Natural killer cell treated with Interleukin-12 subunit alpha and Interleukin-12 subunit beta and Interleukin-15 and Interleukin-18, amount 100 ng/mL, for 72 hours (primary cell): Measurements from ENCODE around the gene MTG1. TPM values are rescaled to one million over a fixed set of nuclear protein-coding genes. Genes with fewer than 3 reads are reported as not detected.
"Not testable (repeated sequence)": the region's sequence is repeated elsewhere in the genome, so short reads cannot be mapped to it uniquely, and the experiment has no call there.

Experiments used
- ATAC-seq, 2 donors: fragments of 150-1000 bp; cut with Tn5 transposase in 1 of 2; sonication (Bioruptor Pico), chemical (Tn5 transposase) in 1 of 2; 2 replicates each; pipeline ENCODE4 v1.10.0; 2021
- DNase-seq: peaks from one replicate; pipeline ENCODE4 v3.0.0; 2022; ENCODE audit warnings: low spot score
- H3K27ac Mint-ChIP-seq, 2 donors: 1 replicate in 1 of 2; 2 replicates in 1 of 2; pipeline ENCODE4 v1.8.0; 2022; ENCODE audit warnings: mixed read lengths in 2 of 2, mild to moderate bottlenecking in 1 of 2, moderate library complexity in 1 of 2
- H3K27me3 Mint-ChIP-seq, 2 donors: 1 replicate in 1 of 2; 2 replicates in 1 of 2; pipeline ENCODE4 v1.8.0; 2022; ENCODE audit warnings: mixed read lengths in 2 of 2
- H3K36me3 Mint-ChIP-seq: one replicate; pipeline ENCODE4 v1.8.0; 2022; ENCODE audit warnings: mixed read lengths
- H3K4me1 Mint-ChIP-seq, 2 donors: 1 replicate in 1 of 2; 2 replicates in 1 of 2; pipeline ENCODE4 v1.8.0; 2022; ENCODE audit warnings: low read depth in 2 of 2, mixed read lengths in 2 of 2, mild to moderate bottlenecking in 1 of 2
- H3K4me3 Mint-ChIP-seq: one replicate; pipeline ENCODE4 v1.8.0; 2022; ENCODE audit warnings: mixed read lengths
- H3K9me3 Mint-ChIP-seq: 2 replicates; pipeline ENCODE4 v1.8.0; 2022; ENCODE audit warnings: mixed read lengths
- total RNA-seq, 2 donors: library from RNA; stranded (reverse); gene quantifications; one replicate each; pipeline ENCODE4 v1.2.3, GENCODE V29; 2022

MTG1 gene
- total RNA-seq, 2 donors from 2014 or later, result 44.2 to 105 TPM

GRCh38 chr10:133365461-133366129 lies 28.4 kb upstream of the MTG1 start:
- DNase-seq (no peak), ATAC-seq (no peak)
- no peak overlapping the region for H3K27ac Mint-ChIP-seq
- H3K4me1 Mint-ChIP-seq, result no peaks in the 10 kb centered on the region
- no peaks in the 10 kb centered on the region for H3K27me3 Mint-ChIP-seq
- H3K4me3 Mint-ChIP-seq, result no peak overlapping the region
- H3K9me3 Mint-ChIP-seq, result no peaks in the 10 kb centered on the region
- no peaks in the 10 kb centered on the region for H3K36me3 Mint-ChIP-seq

- DNase-seq (no peak), ATAC-seq (no peak)
- H3K27ac Mint-ChIP-seq, result no peak overlapping the region
- no peak overlapping the region for H3K4me3 Mint-ChIP-seq
- H3K36me3 Mint-ChIP-seq, result no peaks in the 10 kb centered on the region
- H3K9me3 Mint-ChIP-seq, result no peaks in the 10 kb centered on the region
- no peaks in the 10 kb centered on the region for H3K27me3 Mint-ChIP-seq
- no peaks in the 10 kb centered on the region for H3K4me1 Mint-ChIP-seq
Measured at GRCh38 chr10:133366130-133366478, 27.9 kb upstream of the MTG1 start.

- H3K27ac Mint-ChIP-seq, result no peak overlapping the region
- no peaks in the 10 kb centered on the region for H3K36me3 Mint-ChIP-seq
- no peak overlapping the region for H3K4me3 Mint-ChIP-seq
- DNase-seq (no peak), ATAC-seq (no peak)
- H3K9me3 Mint-ChIP-seq, result no peaks in the 10 kb centered on the region
- H3K4me1 Mint-ChIP-seq, result peaks cover 0 to 2% of the 10 kb centered on the region in 2 donors
- no peaks in the 10 kb centered on the region for H3K27me3 Mint-ChIP-seq
Measured at GRCh38 chr10:133366751-133367150, 27.2 kb upstream of the MTG1 start.

GRCh38 chr10:133367461-133367860 lies 26.5 kb upstream of the MTG1 start:
- not testable (repeated sequence) for H3K4me3 Mint-ChIP-seq, H3K36me3 Mint-ChIP-seq, H3K27me3 Mint-ChIP-seq, H3K9me3 Mint-ChIP-seq, H3K27ac Mint-ChIP-seq, DNase-seq, ATAC-seq, H3K4me1 Mint-ChIP-seq

- Mint-ChIP-seq H3K4me1 (peaks cover 0 to 2% of the 10 kb centered on the region in 2 donors), H3K36me3 (no peaks in the 10 kb centered on the region), H3K4me3 (no peak overlapping the region), H3K27me3 (no peaks in the 10 kb centered on the region), H3K27ac (no peak overlapping the region), H3K9me3 (no peaks in the 10 kb centered on the region)
- ATAC-seq (no peak), DNase-seq (no peak)
Measured at GRCh38 chr10:133368153-133368552, 25.8 kb upstream of the MTG1 start.

GRCh38 chr10:133370030-133370786 lies 23.7 kb upstream of the MTG1 start:
- Mint-ChIP-seq H3K9me3 (no peaks in the 10 kb centered on the region), H3K27me3 (no peaks in the 10 kb centered on the region), H3K36me3 (no peaks in the 10 kb centered on the region), H3K4me1 (peaks cover 6% of the 10 kb centered on the region in 2 donors), H3K4me3 (no peak overlapping the region), H3K27ac (no peak overlapping the region)
- ATAC-seq (no peak), DNase-seq (no peak)

- Mint-ChIP-seq H3K36me3 (no peaks in the 10 kb centered on the region), H3K9me3 (no peaks in the 10 kb centered on the region), H3K27ac (no peak overlapping the region), H3K4me3 (peak overlapping the region; percentile 79), H3K27me3 (no peaks in the 10 kb centered on the region), H3K4me1 (peaks cover 6 to 9% of the 10 kb centered on the region in 2 donors)
- DNase-seq (no peak), ATAC-seq (no peak)
Measured at GRCh38 chr10:133372507-133372906, 21.4 kb upstream of the MTG1 start.

- Mint-ChIP-seq H3K27ac (peak within 1 kb of the TSS; percentile 11 to 72), H3K36me3 (no peaks in the 10 kb centered on the region), H3K4me3 (peak within 1 kb of the TSS; percentile 89), H3K4me1 (peaks cover 6 to 9% of the 10 kb centered on the region in 2 donors), H3K9me3 (no peaks in the 10 kb centered on the region), H3K27me3 (no peaks in the 10 kb centered on the region)
- ATAC-seq (peak; percentile 99), DNase-seq (peak; percentile 98)
Measured at GRCh38 chr10:133373174-133374090, 20.5 kb upstream of the MTG1 start, which contains the start of gene ECHS1. TSS of gene ECHS1 (minus strand) at chr10:133373354. CDS start at chr10:133373333, 21 bp downstream.

GRCh38 chr10:133375357-133376115 lies 18.4 kb upstream of the MTG1 start:
- Mint-ChIP-seq H3K9me3 (no peaks in the 10 kb centered on the region), H3K36me3 (no peaks in the 10 kb centered on the region), H3K4me3 (peak overlapping the region; percentile 35), H3K4me1 (peaks cover 6 to 9% of the 10 kb centered on the region in 2 donors), H3K27me3 (no peaks in the 10 kb centered on the region), H3K27ac (peak overlapping the region; percentile 15 to 45)
- no peak for DNase-seq
- no peak for ATAC-seq

GRCh38 chr10:133376183-133376582 lies 17.8 kb upstream of the MTG1 start:
- H3K9me3 Mint-ChIP-seq, H3K27me3 Mint-ChIP-seq, DNase-seq, H3K27ac Mint-ChIP-seq, H3K36me3 Mint-ChIP-seq, ATAC-seq, H3K4me1 Mint-ChIP-seq: not testable (repeated sequence)
- H3K4me3 Mint-ChIP-seq, result peak overlapping the region; percentile 12

GRCh38 chr10:133377025-133377817 lies 16.7 kb upstream of the MTG1 start:
- Mint-ChIP-seq H3K27ac (no peak overlapping the region), H3K27me3 (no peaks in the 10 kb centered on the region), H3K4me3 (peak overlapping the region; percentile 60), H3K9me3 (no peaks in the 10 kb centered on the region), H3K36me3 (no peaks in the 10 kb centered on the region), H3K4me1 (peaks cover 6 to 7% of the 10 kb centered on the region in 2 donors)
- ATAC-seq (no peak), DNase-seq (no peak)

GRCh38 chr10:133377818-133378250 lies 16.1 kb upstream of the MTG1 start:
- Mint-ChIP-seq H3K27ac (no peak overlapping the region), H3K36me3 (no peaks in the 10 kb centered on the region)
- no peak for DNase-seq

More at GRCh38 chr10:133377818-133378250, 16.1 kb upstream of the MTG1 start:
- ATAC-seq, result no peak
- H3K9me3 Mint-ChIP-seq, result no peaks in the 10 kb centered on the region
- H3K4me1 Mint-ChIP-seq, result peaks cover 6 to 7% of the 10 kb centered on the region in 2 donors
- no peaks in the 10 kb centered on the region for H3K27me3 Mint-ChIP-seq
- H3K4me3 Mint-ChIP-seq, result peak overlapping the region; percentile 72
